Measurements from ENCODE around the gene VPS13A. TPM values are rescaled to one million over a fixed set of nuclear protein-coding genes. Genes with fewer than 3 reads are reported as not detected.

Gene VPS13A
- total and polyA plus RNA-seq, 9 of the 15 experiments (the other 6 are each of a cell fraction or from before 2014, with no cell fraction given): 5.6 to 29.9 (median 14.7) TPM

- TF ChIP-seq RAD21 (CRISPR knock-in tag; conservative IDR thresholded peaks at IDR 0.05 in 1 of 2, IDR thresholded peaks at IDR 0.05 in 1 of 2) (peak; percentile 80 to 83), BCOR (IDR thresholded peaks at IDR 0.05) (no peak), BCL6 (CRISPR knock-in tag; IDR thresholded peaks at IDR 0.05) (no peak)
These were observed 256.5 kb downstream of the VPS13A start (continued) for GRCh38 chr9:77433675-77434445.

- H3K4me3 ChIP-seq: no peak overlapping the region
- POLR2A ChIA-PET: no interaction called here
- BruUV-seq (replicated peaks): no TSS peak
- TF ChIP-seq PPARD (CRISPR knock-in tag; IDR thresholded peaks at IDR 0.05): no peak
- TF ChIP-seq TARDBP (IDR thresholded peaks at IDR 0.05): no peak
- TF ChIP-seq, protein P1, sequence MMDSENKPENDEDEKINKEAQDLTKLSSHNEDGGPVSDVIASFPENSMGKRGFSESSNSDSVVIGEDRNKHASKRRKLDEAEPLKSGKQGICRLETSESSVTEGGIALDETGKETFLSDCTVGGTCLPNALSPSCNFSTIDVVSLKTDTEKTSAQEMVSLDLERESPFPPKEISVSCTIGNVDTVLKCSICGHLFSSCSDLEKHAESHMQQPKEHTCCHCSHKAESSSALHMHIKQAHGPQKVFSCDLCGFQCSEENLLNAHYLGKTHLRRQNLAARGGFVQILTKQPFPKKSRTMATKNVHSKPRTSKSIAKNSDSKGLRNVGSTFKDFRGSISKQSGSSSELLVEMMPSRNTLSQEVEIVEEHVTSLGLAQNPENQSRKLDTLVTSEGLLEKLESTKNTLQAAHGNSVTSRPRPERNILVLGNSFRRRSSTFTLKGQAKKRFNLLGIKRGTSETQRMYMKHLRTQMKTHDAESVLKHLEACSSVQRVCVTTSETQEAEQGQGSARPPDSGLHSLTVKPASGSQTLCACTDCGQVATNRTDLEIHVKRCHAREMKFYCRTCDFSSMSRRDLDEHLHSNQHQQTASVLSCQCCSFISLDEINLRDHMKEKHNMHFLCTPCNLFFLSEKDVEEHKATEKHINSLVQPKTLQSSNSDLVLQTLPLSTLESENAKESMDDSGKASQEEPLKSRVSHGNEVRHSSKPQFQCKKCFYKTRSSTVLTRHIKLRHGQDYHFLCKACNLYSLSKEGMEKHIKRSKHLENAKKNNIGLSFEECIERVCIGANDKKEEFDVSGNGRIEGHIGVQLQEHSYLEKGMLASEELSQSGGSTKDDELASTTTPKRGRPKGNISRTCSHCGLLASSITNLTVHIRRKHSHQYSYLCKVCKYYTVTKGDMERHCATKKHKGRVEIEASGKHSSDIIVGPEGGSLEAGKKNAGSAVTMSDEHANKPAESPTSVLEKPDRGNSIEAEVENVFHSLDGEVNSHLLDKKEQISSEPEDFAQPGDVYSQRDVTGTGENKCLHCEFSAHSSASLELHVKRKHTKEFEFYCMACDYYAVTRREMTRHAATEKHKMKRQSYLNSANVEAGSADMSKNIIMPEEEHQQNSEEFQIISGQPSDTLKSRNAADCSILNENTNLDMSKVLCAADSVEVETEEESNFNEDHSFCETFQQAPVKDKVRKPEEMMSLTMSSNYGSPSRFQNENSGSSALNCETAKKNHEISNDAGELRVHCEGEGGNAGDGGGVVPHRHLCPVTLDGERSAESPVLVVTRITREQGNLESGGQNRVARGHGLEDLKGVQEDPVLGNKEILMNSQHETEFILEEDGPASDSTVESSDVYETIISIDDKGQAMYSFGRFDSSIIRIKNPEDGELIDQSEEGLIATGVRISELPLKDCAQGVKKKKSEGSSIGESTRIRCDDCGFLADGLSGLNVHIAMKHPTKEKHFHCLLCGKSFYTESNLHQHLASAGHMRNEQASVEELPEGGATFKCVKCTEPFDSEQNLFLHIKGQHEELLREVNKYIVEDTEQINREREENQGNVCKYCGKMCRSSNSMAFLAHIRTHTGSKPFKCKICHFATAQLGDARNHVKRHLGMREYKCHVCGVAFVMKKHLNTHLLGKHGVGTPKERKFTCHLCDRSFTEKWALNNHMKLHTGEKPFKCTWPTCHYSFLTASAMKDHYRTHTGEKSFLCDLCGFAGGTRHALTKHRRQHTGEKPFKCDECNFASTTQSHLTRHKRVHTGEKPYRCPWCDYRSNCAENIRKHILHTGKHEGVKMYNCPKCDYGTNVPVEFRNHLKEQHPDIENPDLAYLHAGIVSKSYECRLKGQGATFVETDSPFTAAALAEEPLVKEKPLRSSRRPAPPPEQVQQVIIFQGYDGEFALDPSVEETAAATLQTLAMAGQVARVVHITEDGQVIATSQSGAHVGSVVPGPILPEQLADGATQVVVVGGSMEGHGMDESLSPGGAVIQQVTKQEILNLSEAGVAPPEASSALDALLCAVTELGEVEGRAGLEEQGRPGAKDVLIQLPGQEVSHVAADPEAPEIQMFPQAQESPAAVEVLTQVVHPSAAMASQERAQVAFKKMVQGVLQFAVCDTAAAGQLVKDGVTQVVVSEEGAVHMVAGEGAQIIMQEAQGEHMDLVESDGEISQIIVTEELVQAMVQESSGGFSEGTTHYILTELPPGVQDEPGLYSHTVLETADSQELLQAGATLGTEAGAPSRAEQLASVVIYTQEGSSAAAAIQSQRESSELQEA (IDR thresholded peaks at IDR 0.05; ENCODE audit: low read depth): no peak
- TF ChIP-seq CHCHD3 (CRISPR knock-in tag; IDR thresholded peaks at IDR 0.05): no peak
- TF ChIP-seq ZNF175 (CRISPR knock-in tag; IDR thresholded peaks at IDR 0.05; ENCODE audit: low read depth): no peak
- no peak for TF ChIP-seq VEZF1 (CRISPR knock-in tag; IDR thresholded peaks at IDR 0.05)
- TF ChIP-seq OTX1 (CRISPR knock-in tag; IDR thresholded peaks at IDR 0.05): no peak
- no peak for TF ChIP-seq SIN3B (IDR thresholded peaks at IDR 0.05; ENCODE audit: low read depth)
- no peak for TF ChIP-seq ZNF12 (CRISPR knock-in tag; IDR thresholded peaks at IDR 0.05)
These were observed 257.9 kb downstream of the VPS13A start for GRCh38 chr9:77435277-77435676.

More at GRCh38 chr9:77435277-77435676, 257.9 kb downstream of the VPS13A start:
- Histone ChIP-seq H3K4me2 (ENCODE audit: insufficient read depth, low read length) (no peak overlapping the region), H3K9me3 (replicated peaks; ENCODE audit: control insufficient read depth, insufficient read depth, low read depth, low read length) (no peaks in the 10 kb centered on the region), H2AFZ (ENCODE audit: low read depth, low read length) (no peak overlapping the region), H3K9me1 (ENCODE audit: control insufficient read depth, insufficient read depth, low read length) (no peaks in the 10 kb centered on the region), H3K4me1 (replicated peaks in 1 of 2; ENCODE audit: control insufficient read depth in 2 of 2, insufficient read depth in 2 of 2, low read length in 2 of 2) (no peaks in the 10 kb centered on the region; a peak in 1 of 5 replicates), H3K79me2 (ENCODE audit: control insufficient read depth, insufficient read depth, low read length) (no peaks in the 10 kb centered on the region), H3K27ac (ENCODE audit: extremely low read depth, low read depth, low read length) (no peak overlapping the region), H3K9ac (ENCODE audit: insufficient read depth in 1 of 2, low read depth in 2 of 2, low read length in 2 of 2) (no peak overlapping the region), H3K36me3 (ENCODE audit: control insufficient read depth, insufficient read depth, low read length) (no peaks in the 10 kb centered on the region), H3K27me3 (ENCODE audit: control insufficient read depth in 2 of 2, insufficient read depth in 2 of 2, low read length in 2 of 2) (peaks cover 0 to 31% of the 10 kb centered on the region in 2 experiments; a peak in 4 of 5 replicates), H4K20me1 (replicated peaks; ENCODE audit: control insufficient read depth, insufficient read depth, low read length) (no peaks in the 10 kb centered on the region)
- WGBS (ENCODE audit: insufficient coverage, low coverage, missing lambda C conversion rate): 4% methylated on average over 3 of the region's 4 CpGs
- DNase-seq (ENCODE audit: extremely low read depth in 1 of 4, low spot score in 3 of 4): no peak
- no peak for FAIRE-seq
- CTCF ChIA-PET (ENCODE audit: low intra/inter-chr PET ratio): no interaction called here
- no peak for ATAC-seq
- in situ Hi-C loops (cut with MboI) (loop anchor here (10.0 to 25.0 kb wide), 2 partner anchors 690 to 927 kb away; no protein-coding TSS in a partner anchor), intact Hi-C loops (cut with micrococcal nuclease) (no loop called here)

Measured in K562 (cell line).